Rectal smooth muscle tissue (tissue), 1 donor: ENCODE data around the gene NTM.

Experiments
- H3K27ac ChIP-seq: one replicate; pipeline ENCODE4 v1.7.0; 2013; ENCODE audit warnings: low read depth, low read length, inconsistent platforms
- H3K27me3 ChIP-seq: one replicate; pipeline ENCODE4 v1.7.0; 2013; ENCODE audit warnings: low read length; ENCODE audit not compliant: control insufficient read depth, insufficient read depth
- H3K36me3 ChIP-seq: one replicate; pipeline ENCODE4 v1.7.0; 2013; ENCODE audit warnings: low read length; ENCODE audit not compliant: control insufficient read depth, insufficient read depth
- H3K4me1 ChIP-seq: one replicate; pipeline ENCODE4 v1.7.0; 2013; ENCODE audit warnings: low read length; ENCODE audit not compliant: control insufficient read depth, insufficient read depth
- H3K4me3 ChIP-seq: one replicate; pipeline ENCODE4 v1.7.0; 2013; ENCODE audit warnings: low read length
- H3K9ac ChIP-seq: one replicate; pipeline ENCODE4 v1.7.0; 2013; ENCODE audit warnings: low read length

The NTM gene

DNA sequence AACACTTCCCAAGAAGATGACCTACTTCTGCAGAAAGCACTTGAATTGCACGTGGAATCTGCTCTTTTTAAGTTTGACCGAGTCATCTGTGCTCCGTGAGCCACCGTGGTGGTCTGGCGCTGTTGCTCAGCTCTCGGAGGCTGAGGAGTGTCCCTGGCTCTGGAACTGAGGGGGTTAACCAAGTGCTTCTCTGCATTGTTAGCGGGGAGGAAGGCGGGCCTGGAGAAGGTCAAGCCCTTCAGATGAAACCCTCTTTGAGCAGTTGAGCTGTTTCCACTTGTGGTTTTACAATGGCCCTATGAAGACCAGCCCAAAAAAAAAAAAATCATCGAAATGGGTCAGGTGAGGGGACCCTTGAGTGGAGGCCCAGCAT lies 286.4 kb downstream of the NTM start:
- H3K27ac ChIP-seq: no peak overlapping the region
- H3K4me3 ChIP-seq: no peak overlapping the region
- H3K27me3 ChIP-seq: no peaks in the 10 kb centered on the region
- H3K9ac ChIP-seq: no peak overlapping the region
- H3K4me1 ChIP-seq: no peaks in the 10 kb centered on the region
- H3K36me3 ChIP-seq: no peaks in the 10 kb centered on the region

DNA sequence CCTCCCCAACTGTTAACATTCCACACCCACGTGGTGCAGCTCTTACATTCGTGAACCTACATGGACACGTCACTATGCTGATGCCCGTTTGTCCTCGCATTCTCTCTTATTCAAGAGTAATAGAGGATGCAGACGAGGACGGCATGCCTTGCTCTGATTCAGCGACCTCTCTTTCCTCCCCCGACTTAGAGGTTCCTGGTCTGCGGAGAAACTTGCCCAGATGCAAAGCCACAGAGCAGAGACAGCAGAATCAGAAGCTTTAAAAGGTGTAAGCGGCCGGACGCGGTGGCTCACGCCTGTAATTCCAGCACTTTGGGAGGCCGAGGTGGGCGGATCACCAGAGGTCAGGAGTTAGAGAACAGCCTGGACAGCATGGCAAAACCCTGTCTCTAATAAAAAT lies 288.0 kb downstream of the NTM start:
- Histone ChIP-seq H3K36me3 (no peaks in the 10 kb centered on the region), H3K27ac (no peak overlapping the region), H3K9ac (no peak overlapping the region), H3K27me3 (no peaks in the 10 kb centered on the region), H3K4me1 (no peaks in the 10 kb centered on the region), H3K4me3 (no peak overlapping the region)

DNA sequence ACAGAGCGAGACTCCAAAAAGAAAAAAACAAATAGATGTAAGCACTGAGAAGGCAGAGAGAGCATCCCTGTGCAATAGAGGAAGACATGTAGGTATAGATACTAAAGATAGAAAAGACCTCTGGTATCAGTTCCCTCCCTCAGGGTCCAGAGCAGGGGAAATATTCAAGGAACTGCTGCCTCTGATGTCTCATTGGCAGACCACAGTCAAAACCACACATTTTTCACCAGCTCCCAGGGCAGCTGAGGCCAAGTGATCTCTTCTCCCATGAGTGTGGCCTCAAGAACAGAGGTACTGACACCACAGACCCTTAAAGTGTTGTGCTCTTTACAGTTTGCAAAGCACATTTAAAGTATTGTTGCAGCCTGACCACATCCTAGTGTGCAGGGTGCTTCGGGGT lies 288.5 kb downstream of the NTM start:
- H3K27me3 ChIP-seq: no peaks in the 10 kb centered on the region
- H3K27ac ChIP-seq: no peak overlapping the region
- H3K36me3 ChIP-seq: no peaks in the 10 kb centered on the region
- no peak overlapping the region for H3K4me3 ChIP-seq
- no peak overlapping the region for H3K9ac ChIP-seq
- no peaks in the 10 kb centered on the region for H3K4me1 ChIP-seq

DNA sequence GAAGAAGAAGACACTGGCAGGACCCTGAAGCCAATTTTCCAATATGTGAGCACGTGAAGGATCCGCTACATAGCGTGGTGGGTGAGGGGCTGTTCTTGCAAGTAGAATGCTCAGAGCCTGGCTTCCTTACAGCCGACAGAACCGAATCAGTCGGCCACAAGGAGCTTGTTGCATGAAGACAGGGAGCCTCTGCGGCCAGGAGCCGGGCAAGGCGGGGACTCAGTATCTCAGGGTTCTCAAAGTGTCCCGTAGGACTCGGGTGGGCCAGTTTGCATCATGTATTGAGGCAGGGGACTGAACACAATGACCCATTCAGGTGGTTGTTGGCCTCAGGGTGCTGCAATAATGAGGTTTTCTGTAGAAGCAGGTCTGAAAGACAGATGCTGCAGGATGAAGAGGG lies 289.5 kb downstream of the NTM start:
- H3K27me3 ChIP-seq: no peaks in the 10 kb centered on the region
- H3K4me1 ChIP-seq: no peaks in the 10 kb centered on the region
- H3K4me3 ChIP-seq: no peak overlapping the region
- H3K9ac ChIP-seq: no peak overlapping the region
- H3K36me3 ChIP-seq: no peaks in the 10 kb centered on the region
- no peak overlapping the region for H3K27ac ChIP-seq

DNA sequence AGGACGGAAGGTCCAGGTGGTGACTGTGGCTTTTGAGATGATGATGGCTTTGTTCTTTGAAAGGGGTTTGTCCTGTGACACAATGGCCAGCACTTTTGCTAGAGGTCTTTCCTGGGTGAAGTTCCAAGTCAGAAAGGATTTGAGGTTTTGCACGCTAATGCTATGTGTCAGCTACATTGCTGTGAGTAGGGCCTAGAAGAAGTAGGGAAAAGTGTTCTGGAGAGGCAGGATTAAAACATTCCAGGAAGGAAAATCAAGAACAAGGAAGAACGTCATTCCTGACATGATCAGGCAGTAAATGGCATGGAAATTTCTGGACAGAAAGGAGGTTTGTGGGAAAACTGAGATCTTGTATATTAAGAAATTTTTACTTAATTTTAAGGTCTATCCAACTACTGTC lies 290.7 kb downstream of the NTM start:
- Histone ChIP-seq H3K4me1 (no peaks in the 10 kb centered on the region), H3K27me3 (no peaks in the 10 kb centered on the region), H3K9ac (no peak overlapping the region), H3K27ac (no peak overlapping the region), H3K4me3 (no peak overlapping the region), H3K36me3 (no peaks in the 10 kb centered on the region)

DNA sequence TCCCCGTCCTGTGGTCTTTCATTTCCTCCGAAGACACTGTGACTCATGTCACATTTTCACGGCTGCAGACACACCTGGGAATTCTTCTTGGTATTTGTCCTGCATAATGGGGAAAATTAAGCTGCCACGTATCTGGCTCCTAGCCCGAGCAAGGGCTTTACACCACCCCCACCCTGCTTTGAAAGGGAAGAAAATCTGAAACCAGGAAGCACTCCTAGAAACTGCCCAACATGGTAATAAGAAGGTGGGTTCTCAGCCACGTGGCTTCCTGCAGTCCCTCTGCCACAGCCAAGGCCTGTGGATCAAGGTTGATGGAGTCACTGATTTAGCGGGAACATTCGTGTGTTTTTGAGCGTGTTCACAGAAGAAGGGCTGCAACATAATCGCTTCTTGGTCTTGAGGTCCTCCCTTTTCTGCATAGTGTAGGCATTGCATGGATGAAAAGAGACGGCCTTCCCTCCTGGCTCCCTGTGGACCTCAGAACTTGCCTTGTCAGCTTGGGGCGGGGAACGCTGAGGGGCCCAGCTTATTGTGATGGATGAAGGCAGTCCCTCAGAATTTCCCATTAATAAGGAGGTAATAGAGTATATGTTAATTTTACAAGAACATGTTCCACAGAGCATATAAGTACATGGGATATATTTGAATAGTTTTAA lies 292.0 kb downstream of the NTM start:
- H3K4me3 ChIP-seq: no peak overlapping the region
- no peak overlapping the region for H3K9ac ChIP-seq
- no peaks in the 10 kb centered on the region for H3K36me3 ChIP-seq
- no peak overlapping the region for H3K27ac ChIP-seq
- H3K27me3 ChIP-seq: no peaks in the 10 kb centered on the region
- no peaks in the 10 kb centered on the region for H3K4me1 ChIP-seq

DNA sequence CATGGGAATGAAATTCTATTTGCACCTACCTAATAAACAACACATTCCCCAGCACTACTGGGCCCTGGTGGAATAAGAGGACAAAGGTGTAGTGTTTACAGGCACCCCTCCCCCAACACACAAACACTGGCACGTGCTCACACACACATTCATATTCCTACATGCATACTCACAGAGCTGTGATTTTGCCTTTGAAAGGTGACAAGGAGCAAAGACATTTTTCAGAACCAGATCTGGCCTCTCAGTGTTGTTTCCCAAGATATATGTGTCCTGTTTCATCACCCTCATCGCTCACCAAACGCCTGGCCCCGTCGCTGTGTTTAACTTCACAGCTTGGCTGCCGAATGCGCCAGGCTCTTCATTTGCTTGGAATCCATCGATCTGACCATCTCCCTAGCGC lies 292.6 kb downstream of the NTM start:
- Histone ChIP-seq H3K9ac (no peak overlapping the region), H3K36me3 (no peaks in the 10 kb centered on the region), H3K27ac (no peak overlapping the region), H3K4me1 (no peaks in the 10 kb centered on the region), H3K27me3 (no peaks in the 10 kb centered on the region), H3K4me3 (no peak overlapping the region)

DNA sequence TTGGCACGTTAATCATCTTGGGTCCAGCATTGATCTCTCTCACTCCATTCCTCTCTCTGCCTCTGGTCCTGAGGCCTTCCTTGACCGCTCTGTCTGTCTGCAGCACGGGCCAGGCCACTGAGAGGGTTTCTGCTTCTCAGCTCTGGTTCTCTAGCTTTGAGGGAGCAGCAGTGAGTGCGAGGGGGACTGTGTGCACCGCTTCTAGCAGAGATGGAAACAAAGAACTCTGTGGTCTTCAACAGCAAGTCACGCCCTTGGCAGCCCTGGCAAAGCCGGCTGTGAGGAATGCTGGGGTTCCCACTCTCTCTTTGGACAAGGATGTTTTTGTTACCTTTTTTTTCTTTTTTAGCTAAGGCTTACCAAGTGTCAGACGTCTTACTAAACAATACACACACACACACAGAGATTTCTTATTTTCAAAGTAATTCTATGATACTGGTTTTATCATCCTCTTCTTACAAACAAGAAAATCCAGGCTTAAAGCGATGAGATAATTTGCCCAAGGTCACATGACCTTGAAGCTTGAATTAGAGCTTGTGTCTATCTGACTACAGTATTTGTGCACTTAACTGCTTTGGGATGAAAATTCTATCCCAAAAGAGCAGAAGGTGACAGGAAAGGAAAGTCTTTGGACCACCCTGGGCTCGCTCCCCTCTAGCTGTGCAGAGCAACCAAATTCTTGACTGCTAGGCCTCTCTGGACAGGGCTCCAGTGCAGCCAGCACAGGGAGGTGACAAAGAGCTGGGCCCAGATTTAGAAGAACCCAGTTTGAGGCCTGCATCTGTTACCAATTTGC lies 293.2 kb downstream of the NTM start:
- no peaks in the 10 kb centered on the region for H3K27me3 ChIP-seq
- H3K4me3 ChIP-seq: no peak overlapping the region
- H3K9ac ChIP-seq: no peak overlapping the region
- H3K27ac ChIP-seq: no peak overlapping the region
- H3K4me1 ChIP-seq: no peaks in the 10 kb centered on the region
- no peaks in the 10 kb centered on the region for H3K36me3 ChIP-seq

DNA sequence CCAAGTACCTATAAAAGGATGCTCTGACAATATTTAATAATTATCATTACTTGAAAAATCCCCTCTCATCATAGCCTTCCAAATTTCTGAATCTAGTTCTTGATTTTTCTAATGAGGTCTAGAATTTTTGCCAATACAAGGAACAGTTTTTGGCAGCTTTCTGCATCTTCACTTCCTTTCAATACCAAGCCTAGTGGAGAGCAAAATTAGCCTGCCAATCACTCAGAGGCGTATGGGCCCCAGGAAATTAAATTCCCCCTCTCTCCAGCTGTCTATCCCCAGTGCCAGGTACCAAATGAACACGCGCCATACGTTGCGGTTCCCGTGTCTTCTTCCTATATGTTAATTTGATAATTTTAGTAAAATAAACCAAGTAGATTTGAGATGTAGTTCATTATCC lies 293.9 kb downstream of the NTM start:
- Histone ChIP-seq H3K36me3 (no peaks in the 10 kb centered on the region), H3K9ac (no peak overlapping the region), H3K4me3 (no peak overlapping the region), H3K27ac (no peak overlapping the region), H3K27me3 (no peaks in the 10 kb centered on the region), H3K4me1 (no peaks in the 10 kb centered on the region)

DNA sequence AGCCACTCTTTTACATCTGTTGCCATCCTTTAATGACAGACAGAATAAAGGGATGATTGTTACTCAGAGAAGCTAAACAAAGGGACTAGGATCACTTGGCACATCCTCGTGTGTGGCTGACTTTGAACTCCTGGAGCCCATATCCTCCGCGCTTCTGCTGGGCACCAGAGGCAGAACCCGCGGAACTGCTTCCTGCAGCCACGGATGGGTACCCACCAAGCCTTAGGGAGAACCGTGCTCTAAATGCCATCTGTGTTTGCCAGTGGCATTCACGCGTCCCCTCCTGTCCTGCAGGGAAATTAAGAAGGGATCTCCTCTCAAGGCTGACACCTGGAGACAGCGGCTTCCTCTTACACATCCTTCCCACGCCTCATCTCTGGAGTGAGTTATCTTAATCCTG lies 294.4 kb downstream of the NTM start:
- Histone ChIP-seq H3K4me3 (no peak overlapping the region), H3K27me3 (no peaks in the 10 kb centered on the region), H3K4me1 (no peaks in the 10 kb centered on the region), H3K9ac (no peak overlapping the region), H3K36me3 (no peaks in the 10 kb centered on the region), H3K27ac (no peak overlapping the region)

DNA sequence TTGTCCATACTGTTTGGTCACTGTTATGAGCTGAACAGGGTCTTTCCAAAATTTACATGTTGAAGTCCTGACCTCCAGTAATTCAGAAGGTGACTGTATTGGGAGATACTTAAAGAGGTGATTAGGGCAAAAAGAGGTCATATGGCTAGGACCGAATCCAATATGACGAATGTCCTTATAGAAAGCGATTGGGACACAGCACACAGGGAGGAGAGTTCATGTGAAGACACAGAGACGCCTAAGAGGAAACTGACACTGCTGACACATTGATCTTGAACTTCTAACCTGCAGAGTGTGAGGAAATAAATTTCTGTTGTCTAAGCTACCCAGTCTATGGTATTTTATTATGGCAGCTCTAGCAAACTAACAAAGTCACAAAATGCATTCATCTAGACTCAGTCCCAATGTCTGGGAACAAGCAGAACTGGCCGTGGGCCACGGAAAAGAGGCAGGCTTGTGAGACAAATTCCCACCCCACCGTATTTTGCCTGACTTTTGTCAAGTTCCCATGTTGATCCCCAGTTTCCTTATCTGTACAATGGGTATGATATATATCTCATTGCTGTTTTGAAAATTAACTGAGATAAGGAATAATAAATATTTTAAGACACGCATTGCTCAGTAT lies 295.0 kb downstream of the NTM start:
- no peak overlapping the region for H3K9ac ChIP-seq
- no peak overlapping the region for H3K27ac ChIP-seq
- no peak overlapping the region for H3K4me3 ChIP-seq
- no peaks in the 10 kb centered on the region for H3K27me3 ChIP-seq
- H3K4me1 ChIP-seq: no peaks in the 10 kb centered on the region
- H3K36me3 ChIP-seq: no peaks in the 10 kb centered on the region

DNA sequence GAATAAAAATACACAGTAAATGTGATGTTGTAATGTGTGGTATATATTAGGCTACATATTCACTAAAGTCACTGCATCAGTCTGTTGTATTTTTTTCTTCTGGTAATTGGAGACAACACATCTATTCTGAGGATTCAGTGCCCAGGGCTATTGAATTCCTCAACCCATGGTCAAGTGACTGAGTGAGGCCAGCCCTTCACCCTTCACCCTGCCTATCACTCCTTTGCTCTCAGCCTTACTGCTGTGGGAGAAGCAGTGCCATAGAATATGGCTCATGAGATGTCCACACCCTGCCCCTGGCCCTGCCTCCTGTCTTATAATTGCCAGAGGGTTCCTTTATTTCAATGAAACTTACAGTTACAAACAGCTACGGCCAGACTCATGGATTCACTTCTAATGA lies 295.6 kb downstream of the NTM start:
- no peak overlapping the region for H3K9ac ChIP-seq

DNA sequence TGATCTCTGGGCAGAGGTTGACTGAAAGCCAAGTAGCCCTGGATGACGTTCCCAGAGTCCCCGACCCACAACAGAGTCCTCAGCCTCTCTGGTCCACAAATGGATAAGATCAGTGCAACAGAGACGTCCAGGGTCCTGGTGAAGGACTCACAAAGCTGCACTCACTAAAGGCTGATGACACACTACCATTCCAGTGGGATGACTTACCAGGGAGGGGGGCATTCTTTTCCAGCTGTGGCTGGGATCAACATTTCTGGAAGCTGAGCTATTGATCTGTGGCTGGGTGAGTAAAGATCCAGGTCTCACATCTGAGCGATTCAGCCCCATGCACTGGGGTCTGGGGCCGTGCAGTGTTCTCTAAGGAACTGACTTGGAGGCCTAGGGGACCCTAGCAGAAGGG lies 296.2 kb downstream of the NTM start:
- no peaks in the 10 kb centered on the region for H3K4me1 ChIP-seq
- no peak overlapping the region for H3K4me3 ChIP-seq
- H3K9ac ChIP-seq: no peak overlapping the region
- H3K36me3 ChIP-seq: no peaks in the 10 kb centered on the region
- no peaks in the 10 kb centered on the region for H3K27me3 ChIP-seq
- H3K27ac ChIP-seq: no peak overlapping the region

More for the DNA sequence above, 295.6 kb downstream of the NTM start:
- Histone ChIP-seq H3K27me3 (no peaks in the 10 kb centered on the region), H3K36me3 (no peaks in the 10 kb centered on the region), H3K4me3 (no peak overlapping the region), H3K27ac (no peak overlapping the region), H3K4me1 (no peaks in the 10 kb centered on the region)
